ENCODE measurements around the gene TLR2. TPM values are rescaled to one million over a fixed set of nuclear protein-coding genes. Genes with fewer than 3 reads are reported as not detected.

Gene TLR2, protein sequence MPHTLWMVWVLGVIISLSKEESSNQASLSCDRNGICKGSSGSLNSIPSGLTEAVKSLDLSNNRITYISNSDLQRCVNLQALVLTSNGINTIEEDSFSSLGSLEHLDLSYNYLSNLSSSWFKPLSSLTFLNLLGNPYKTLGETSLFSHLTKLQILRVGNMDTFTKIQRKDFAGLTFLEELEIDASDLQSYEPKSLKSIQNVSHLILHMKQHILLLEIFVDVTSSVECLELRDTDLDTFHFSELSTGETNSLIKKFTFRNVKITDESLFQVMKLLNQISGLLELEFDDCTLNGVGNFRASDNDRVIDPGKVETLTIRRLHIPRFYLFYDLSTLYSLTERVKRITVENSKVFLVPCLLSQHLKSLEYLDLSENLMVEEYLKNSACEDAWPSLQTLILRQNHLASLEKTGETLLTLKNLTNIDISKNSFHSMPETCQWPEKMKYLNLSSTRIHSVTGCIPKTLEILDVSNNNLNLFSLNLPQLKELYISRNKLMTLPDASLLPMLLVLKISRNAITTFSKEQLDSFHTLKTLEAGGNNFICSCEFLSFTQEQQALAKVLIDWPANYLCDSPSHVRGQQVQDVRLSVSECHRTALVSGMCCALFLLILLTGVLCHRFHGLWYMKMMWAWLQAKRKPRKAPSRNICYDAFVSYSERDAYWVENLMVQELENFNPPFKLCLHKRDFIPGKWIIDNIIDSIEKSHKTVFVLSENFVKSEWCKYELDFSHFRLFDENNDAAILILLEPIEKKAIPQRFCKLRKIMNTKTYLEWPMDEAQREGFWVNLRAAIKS
- 10 to 100 TPM in 2 of 4 donors, 1 to 10 TPM in 2; 4.7 to 13.8 (median 9.4) TPM for total RNA-seq

DNA sequence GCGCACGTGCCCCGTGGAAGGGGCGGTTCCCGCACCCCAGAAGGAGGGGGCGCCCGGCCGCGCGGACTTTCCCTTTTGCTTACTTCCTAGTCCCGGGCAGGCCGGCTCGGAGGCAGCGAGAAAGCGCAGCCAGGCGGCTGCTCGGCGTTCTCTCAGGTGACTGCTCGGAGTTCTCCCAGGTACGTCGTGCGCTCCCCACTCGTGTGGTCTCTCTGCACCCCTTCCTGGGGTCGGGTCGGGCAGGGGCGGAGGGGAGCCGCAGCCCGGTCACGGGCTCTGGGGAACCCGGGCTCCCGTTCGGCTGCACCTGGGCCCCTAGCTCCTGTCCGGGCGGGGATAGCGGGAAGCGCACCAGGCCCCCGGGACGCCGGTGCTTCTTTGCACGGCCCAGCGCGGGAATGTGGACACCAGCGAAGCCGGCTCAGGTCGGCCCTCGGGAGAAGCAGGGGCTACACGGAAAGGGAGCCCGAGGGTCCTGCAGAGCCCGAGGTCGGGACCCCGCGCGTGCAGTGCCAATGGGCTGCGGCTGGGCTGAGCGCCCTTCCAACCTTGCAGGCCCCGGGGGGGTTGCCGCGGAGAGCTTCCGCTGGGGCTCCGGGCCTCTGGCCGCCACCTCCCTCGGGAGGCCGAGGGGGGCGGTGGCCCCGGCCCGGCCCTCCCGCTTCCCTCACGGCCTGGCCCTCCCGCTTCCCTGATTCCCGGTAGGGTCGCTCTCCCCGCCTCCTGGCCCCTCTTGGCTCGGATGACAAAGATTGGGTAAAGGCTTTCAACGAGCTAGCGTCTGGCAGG lies at the start of gene TLR2:
TSS of gene TLR2 (plus strand) at position 99 of the 789 bp plus-strand sequence. CDS start 18,628 bp downstream, outside the sequence.
- peak; percentile 51 to 87 (median 86) for DNase-seq
- peak within 1 kb of the TSS in 3 of 4 donors; percentile 40 to 61 (median 57) for H3K27ac ChIP-seq
- H3K36me3 ChIP-seq = peaks cover 0 to 3% (median 0%) of the 10 kb centered on the region in 3 donors
- TF ChIP-seq, protein P1, sequence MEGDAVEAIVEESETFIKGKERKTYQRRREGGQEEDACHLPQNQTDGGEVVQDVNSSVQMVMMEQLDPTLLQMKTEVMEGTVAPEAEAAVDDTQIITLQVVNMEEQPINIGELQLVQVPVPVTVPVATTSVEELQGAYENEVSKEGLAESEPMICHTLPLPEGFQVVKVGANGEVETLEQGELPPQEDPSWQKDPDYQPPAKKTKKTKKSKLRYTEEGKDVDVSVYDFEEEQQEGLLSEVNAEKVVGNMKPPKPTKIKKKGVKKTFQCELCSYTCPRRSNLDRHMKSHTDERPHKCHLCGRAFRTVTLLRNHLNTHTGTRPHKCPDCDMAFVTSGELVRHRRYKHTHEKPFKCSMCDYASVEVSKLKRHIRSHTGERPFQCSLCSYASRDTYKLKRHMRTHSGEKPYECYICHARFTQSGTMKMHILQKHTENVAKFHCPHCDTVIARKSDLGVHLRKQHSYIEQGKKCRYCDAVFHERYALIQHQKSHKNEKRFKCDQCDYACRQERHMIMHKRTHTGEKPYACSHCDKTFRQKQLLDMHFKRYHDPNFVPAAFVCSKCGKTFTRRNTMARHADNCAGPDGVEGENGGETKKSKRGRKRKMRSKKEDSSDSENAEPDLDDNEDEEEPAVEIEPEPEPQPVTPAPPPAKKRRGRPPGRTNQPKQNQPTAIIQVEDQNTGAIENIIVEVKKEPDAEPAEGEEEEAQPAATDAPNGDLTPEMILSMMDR (IDR thresholded peaks at IDR 0.05) = no peak
- TF ChIP-seq POLR2A (IDR thresholded peaks at IDR 0.05) = peak in 1 of 2 donors; percentile 48
- peaks cover 0 to 17% (median 6%) of the 10 kb centered on the region in 4 donors for H3K9me3 ChIP-seq
- no peaks in the 10 kb centered on the region for H3K27me3 ChIP-seq
- peak within 1 kb of the TSS; percentile 47 to 85 (median 59) for H3K4me3 ChIP-seq
- peaks cover 0 to 13% (median 0%) of the 10 kb centered on the region in 4 donors for H3K4me1 ChIP-seq

DNA sequence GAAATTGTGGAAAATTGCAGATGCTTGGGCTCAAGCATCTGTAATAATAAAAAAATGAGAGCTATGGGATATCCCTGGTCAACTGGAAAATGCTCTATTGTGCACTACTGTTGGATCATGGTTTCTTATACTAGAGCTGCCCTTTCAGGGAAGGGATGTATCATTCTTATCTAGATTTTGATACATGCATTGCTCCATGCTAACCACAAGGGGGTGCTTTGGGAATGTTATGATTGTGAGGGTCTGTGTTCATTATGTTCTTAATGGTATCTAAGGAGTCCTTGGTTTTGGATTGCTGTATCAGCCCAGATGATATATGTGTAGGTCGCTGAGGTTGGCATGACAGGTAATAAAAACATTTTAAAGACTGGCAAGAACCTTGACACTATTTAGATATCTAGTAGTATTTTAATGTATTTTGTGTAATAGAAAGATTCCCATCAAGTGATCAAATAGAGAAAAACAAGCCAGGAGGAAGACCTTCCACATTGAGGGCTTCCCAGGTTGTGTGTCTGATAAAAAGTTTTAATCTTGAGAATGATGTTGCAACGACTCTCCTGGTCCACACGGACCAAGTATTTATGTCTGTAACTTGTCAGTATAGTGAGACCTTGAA lies 49.2 kb upstream of the TLR2 start:
- no peak for TF ChIP-seq POLR2A (IDR thresholded peaks at IDR 0.05)
- TF ChIP-seq, protein P1 (IDR thresholded peaks at IDR 0.05) = peak in 5 of 6 experiments; percentile 39 to 52 (median 46)
- H3K27ac ChIP-seq = no peak overlapping the region
- no peak overlapping the region for H3K4me3 ChIP-seq
- H3K27me3 ChIP-seq = no peaks in the 10 kb centered on the region
- no peaks in the 10 kb centered on the region for H3K4me1 ChIP-seq
- peaks cover 0 to 29% (median 0%) of the 10 kb centered on the region in 3 donors for H3K36me3 ChIP-seq
- DNase-seq = no peak
- H3K9me3 ChIP-seq = no peaks in the 10 kb centered on the region

DNA sequence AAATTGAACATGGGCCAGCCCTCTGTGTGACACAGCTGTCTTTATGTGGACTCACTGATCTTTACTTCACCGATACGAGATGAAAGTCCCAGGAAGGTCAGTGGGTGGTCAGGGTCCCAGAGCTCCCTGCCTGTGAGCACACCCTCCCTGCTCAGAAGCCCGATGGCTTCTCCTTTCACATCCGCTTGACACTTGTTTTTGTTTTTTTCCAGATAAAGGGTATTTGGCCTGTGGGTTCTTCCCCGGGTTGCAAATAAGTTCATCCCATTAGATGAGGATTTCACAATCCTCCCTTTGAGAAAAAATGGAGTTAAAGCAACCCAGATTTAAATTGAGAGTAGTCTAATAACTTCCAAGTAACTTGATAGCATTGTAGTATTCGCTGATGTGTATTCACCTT lies 48.2 kb upstream of the TLR2 start:
- Histone ChIP-seq H3K36me3 (peaks cover 0 to 25% (median 0%) of the 10 kb centered on the region in 3 donors), H3K9me3 (no peaks in the 10 kb centered on the region), H3K27me3 (no peaks in the 10 kb centered on the region), H3K27ac (no peak overlapping the region), H3K4me1 (no peaks in the 10 kb centered on the region), H3K4me3 (no peak overlapping the region)
- TF ChIP-seq, protein P1 (IDR thresholded peaks at IDR 0.05) = no peak
- no peak for TF ChIP-seq POLR2A (IDR thresholded peaks at IDR 0.05)
- no peak for DNase-seq

DNA sequence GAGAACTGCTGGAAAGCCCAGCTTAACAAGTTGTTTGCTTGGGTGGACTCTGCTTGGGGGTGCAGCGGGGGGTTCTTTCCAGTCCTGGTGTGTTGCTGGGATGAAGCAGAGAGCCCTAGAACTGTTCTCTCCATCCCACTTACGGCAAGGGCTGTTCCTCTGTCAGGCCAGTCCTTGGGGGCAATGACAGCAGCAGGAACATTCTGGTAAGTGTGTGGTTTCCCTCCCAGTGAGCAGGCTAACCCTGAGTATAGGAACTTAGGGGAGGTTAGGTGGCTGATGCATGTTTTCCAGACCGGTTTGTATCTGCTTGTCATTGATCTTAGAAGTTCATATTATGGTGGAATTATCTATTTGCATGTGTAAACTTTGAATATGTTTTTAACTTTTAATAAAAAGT lies 46.9 kb upstream of the TLR2 start:
- H3K27ac ChIP-seq = no peak overlapping the region
- H3K36me3 ChIP-seq = peaks cover 0 to 25% (median 0%) of the 10 kb centered on the region in 3 donors
- H3K4me1 ChIP-seq = no peaks in the 10 kb centered on the region
- no peak for DNase-seq
- H3K27me3 ChIP-seq = no peaks in the 10 kb centered on the region
- no peaks in the 10 kb centered on the region for H3K9me3 ChIP-seq
- TF ChIP-seq, protein P1 (IDR thresholded peaks at IDR 0.05) = no peak
- TF ChIP-seq POLR2A (IDR thresholded peaks at IDR 0.05) = no peak
- H3K4me3 ChIP-seq = no peak overlapping the region

DNA sequence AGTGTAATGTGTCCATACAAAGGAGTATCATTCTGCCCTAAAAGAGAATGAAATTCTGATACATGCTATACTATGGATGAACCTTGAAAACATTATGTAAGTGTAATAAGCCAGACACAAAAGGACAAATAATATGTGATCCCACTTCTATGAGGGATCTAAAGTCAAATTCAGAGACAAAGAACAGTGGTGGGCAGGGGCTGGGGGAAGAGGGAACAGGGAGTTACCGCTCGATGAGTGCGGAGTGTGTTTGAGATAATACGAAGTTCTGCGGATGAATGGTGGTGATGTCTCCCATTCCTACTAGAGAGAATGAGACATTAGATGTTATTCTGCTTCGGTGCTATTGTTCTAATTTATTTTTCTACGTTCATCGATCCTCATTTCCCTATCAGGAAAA lies 46.1 kb upstream of the TLR2 start:
- Histone ChIP-seq H3K27me3 (no peaks in the 10 kb centered on the region), H3K36me3 (peaks cover 0 to 25% (median 0%) of the 10 kb centered on the region in 3 donors), H3K4me3 (no peak overlapping the region), H3K4me1 (no peaks in the 10 kb centered on the region), H3K27ac (no peak overlapping the region), H3K9me3 (no peaks in the 10 kb centered on the region)
- TF ChIP-seq, protein P1 (IDR thresholded peaks at IDR 0.05) = no peak
- no peak for TF ChIP-seq POLR2A (IDR thresholded peaks at IDR 0.05)
- DNase-seq = no peak
